GM18520 (cell line): Measurements from ENCODE around the gene PLLP.

Source experiments
- ATAC-seq: cut with Tn5 transposase; IDR thresholded peaks from one replicate; pipeline ENCODE4 v1.9.1; 2021; ENCODE audit not compliant: unreplicated experiment

Gene PLLP, protein sequence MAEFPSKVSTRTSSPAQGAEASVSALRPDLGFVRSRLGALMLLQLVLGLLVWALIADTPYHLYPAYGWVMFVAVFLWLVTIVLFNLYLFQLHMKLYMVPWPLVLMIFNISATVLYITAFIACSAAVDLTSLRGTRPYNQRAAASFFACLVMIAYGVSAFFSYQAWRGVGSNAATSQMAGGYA

GRCh38 chr16:57284209-57284951 lies at the start of gene PLLP:
TSS of gene PLLP (minus strand) at chr16:57284672. CDS start at chr16:57284540, 132 bp downstream.
- no peak for ATAC-seq

GRCh38 chr16:57333402-57333801 lies 48.9 kb upstream of the PLLP start:
- ATAC-seq: no peak

DNA sequence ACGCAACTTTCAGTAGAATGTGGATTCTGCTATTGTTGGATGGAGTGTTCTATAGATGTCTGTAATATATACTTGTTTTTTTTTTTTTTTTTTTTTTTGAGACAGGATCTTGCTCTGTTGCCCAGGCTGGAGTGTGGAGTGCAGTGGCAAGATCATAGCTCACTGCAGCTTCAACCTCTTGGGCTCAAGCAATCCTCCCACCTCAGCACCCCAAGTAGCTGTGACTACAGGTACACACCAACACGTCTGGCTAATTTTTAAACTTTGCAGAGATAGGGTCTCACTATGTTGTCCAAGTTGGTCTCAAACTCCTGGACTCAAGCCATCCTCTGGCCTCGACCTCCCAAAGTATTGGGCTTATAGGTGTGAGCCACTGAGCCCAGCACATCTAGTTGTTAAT lies 46.9 kb upstream of the PLLP start:
- ATAC-seq: no peak

DNA sequence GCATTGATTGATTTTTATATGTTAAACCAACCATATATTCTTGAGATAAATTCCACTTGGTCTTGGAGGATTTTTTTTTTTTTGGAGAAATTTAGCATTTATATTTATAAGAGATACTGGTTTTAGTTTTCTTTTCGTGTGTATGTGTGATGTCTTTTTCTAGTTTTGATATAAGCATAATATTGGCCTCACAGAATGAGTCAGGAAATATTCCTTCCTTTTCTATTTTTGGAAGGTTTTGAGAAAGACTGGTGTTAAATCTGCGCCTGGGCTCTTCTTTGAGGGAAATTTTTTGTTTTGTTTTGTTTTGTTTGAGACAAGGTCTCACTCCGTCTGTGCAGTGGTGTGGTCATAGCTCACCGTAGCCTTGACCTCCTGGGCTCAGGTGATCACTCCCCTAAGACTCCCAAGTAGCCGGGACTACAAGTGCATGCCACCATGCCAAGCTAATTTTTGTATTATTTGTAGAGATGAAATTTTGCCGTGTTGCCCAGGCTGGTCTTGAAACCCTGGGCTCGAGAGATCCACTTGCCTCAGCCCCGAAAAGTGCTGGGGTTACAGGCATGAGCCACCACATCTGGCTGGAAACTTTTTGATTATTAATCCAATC lies 45.4 kb upstream of the PLLP start:
- no peak for ATAC-seq

GRCh38 chr16:57325458-57325857 lies 41.0 kb upstream of the PLLP start:
- no peak for ATAC-seq

- ATAC-seq: no peak
Observed at GRCh38 chr16:57324749-57325148, 40.3 kb upstream of the PLLP start.

DNA sequence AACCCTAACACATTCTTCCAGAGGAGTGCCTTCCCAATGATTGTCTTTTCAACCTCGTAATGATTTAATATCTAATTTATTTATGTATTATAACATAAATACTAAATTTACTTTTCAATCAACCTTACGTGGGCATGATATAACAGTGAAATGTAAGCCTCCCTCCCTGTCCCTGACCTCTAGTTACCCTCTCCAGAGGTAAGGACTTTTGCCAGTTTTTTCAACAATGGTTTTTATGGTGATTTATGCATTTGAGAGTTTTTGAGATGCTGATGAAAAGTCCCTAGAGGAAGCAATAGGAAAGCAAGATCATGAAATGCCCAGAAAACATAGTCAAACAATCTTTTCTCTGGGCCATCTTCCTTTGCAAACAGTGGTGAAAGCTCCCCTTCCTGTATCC lies 35.2 kb upstream of the PLLP start:
- ATAC-seq: no peak

DNA sequence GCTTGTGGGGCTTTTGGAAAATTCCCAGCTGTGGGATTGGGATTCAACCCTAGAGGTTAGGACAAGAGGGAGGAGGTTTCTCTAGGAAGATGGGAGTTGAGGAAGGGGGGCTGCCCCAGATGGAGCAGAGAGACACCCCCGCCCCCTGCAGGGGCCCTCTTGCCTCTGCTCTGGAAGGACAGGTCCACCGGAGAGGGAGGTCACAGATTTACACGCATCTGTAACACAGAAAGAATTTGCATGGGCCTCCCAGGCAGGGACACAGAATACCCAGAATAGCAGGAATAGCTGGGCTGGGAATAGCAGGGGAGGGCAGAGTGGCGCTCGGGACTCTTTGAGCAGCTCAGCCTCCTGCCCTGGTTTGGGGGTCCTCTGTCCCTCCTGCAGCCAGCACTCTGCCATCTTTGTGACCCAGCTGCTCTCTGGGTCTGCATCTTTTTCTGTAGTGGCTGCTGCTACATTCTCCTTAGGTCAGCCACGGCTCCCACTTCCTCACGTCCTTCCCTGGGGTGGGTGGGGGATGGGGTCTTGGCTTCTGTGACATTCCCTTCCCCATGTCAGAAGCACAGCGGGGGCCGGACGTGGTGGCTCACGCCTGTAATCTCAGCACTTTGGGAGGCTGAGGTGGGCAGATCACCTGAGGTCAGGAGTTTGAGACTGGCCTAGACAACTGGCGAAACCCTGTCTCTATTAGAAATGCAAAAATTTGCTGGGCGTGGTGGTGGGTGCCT lies 33.9 kb upstream of the PLLP start:
- ATAC-seq: no peak

DNA sequence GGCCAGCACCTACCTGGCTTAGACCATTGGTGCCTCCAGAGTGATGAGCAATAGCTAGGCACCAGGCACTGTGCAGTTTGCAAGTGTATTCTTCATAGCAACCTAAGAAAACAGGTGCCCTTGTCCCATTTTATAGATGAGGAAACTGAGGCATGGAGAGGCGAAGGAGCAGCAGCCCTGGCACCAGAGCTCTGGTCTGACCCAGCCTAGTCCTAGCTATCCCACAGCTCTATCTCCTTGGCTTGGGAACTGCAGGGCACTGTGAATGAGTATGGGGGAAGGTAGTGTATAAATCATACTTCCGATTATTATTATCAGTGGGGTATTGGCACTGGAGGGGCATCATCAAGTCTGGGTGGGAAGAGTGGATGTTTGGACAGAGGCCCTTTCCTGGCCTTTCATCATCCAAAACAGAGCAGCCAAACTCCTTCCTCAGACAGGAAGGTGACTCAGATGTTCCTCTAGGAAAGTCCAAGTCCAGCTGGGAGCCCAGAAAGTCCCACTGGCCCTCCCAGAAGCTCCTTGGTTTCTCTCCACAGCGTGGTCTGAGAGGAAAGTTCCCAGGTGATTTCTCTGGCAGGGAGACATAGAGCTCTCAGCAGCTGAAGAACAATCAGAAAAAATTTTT lies 32.0 kb upstream of the PLLP start:
- no peak for ATAC-seq

DNA sequence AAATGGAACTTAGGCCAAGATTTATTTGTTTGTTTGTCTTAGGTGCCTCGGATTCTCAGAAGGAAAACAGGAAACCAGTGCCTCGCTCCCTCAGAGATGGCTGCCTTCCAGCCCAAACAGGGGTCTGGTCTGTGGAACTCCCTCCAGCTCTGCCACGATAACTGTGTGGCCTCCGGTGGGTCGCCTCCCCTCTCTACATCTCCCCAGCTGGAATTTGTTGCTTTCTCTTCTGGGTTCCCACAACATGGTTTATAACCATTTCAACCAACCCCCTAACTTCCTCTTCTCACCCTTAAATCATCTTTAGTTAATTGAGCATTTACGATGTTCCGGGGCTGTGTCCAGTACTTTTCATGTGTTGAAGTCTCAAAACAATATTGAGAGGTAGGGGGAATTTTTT lies 30.9 kb upstream of the PLLP start:
- ATAC-seq: no peak

DNA sequence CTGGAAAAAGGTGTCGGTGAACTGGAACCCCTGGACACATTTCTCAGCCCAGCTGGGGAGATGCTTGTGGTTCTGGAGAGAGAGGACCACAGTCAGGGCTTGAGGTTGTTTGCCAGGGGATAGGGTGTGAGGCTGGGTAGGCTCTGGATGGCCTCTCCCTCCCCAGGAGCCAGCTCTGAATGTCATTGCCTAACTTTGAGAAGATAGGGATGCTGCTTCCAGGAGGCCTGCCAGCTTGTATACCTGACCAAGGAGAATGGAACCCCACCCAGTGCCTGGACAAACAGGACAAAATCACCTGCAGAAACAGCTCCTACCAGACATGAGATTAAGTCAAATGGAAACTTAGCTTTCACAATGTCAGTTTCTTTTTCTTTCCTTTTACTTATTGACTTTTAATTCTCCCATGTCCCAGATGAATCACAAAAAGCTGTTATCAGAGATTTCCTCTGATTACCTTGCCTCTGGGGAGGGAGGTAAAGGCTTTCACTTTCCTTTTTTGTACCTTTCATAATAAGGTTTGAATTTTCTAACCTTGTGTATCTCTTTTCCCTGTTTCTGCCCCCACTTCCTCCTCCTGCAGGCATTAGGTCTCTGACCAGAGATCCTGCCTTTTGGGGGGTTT lies 29.8 kb upstream of the PLLP start:
- no peak for ATAC-seq

DNA sequence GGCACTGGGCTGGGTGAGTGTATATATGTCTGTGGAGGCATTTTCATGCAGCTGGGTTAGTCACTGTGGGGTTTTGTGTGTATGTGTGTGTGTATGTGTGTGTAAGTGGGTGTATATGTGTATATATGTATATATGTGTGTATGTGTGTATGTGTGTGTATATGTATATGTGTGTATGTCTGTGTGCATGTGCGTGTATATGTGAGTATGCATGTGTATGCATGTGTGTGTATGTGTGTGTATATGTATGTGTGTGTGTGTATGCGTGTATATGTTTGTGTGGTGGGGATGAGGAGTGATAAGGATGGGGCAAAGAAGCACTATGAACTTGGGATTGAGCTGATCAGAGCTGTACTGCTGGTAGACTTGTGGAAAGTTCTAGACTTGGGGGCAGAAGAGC lies 29.0 kb upstream of the PLLP start:
- ATAC-seq: no peak

- ATAC-seq: no peak
Observed at GRCh38 chr16:57310801-57311200, 26.3 kb upstream of the PLLP start.

DNA sequence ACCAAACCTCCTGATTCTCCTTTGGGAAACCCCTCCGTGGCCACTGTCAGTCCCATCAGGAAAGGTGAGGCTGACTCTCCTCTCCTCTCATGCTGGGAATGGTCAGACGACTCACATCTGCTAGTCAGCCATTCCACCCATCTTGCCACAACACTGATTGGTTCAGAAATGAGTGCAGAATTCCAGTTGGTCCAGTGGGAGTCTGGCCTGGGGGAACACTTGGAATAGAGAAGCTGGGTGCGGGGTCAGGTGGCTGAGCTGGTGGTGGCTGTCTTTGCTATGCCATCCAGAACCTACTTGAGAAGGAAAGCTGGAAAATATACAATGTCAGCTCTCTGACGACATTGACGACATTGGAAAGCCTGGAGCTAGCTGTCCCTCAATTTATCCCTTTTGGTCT lies 23.6 kb upstream of the PLLP start:
- ATAC-seq: no peak

GRCh38 chr16:57307365-57307764 lies 22.9 kb upstream of the PLLP start:
- ATAC-seq: no peak

DNA sequence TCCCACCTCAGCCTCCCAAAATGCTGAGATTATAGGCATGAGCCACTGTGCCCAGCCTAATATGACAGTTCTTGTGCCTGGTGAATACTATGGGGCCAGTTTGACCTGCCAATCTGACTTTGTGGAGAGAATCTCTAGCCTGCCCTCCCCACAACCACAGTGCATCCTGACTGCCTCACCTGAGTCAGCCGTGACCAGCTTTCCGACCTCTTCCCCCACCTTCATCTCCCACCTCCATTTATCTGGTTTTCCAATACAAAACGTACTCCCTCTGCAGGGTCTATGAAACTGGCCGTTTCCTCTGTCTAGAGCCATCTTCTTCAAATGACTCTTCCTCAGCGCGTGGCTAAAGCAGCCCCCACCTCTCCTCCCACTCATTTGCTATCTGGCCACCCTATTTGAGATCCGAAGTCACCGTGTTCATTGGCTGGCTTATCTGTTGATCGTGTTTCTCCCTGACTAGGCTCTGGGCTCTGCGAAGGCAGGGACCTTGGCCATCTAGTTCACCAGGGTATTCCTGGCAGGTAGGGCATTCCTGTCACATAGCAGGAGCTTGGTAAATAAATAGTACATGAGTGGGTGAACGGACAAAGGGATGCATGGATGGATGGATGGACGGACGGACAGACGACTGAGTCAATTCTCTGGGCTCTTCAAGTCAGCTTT lies 22.3 kb upstream of the PLLP start:
- ATAC-seq: no peak

DNA sequence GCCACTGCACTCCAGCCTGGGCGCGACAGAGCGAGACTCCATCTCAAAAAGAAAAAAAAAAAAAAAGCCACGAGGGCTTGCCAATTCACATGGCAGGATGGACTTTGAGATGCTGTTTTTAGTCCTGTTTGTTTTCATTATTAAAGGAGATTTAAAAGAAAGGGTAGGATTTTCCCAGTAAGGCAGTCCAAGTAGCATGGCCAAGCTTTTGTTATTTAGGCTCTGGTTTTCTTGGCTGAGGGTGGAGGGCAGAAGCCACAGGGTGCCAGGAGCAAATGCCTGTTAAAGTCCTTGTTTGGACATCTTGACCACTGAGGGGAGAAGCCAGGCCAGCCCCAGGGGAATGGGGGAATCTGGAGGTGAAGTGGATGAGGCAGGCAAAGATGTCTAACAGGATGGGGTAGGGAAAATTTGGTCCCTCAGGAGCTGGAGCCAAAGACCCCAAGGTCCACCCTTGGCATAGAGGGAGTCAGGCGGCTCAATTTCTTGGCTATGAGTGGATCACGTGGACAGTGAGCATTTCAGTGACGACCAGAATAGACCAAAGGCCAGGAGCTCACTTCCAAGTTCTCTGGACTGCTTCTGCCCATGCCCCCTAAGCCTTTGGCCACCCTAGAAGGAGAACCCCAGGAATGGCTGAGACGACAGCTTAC lies 20.8 kb upstream of the PLLP start:
- ATAC-seq: no peak

DNA sequence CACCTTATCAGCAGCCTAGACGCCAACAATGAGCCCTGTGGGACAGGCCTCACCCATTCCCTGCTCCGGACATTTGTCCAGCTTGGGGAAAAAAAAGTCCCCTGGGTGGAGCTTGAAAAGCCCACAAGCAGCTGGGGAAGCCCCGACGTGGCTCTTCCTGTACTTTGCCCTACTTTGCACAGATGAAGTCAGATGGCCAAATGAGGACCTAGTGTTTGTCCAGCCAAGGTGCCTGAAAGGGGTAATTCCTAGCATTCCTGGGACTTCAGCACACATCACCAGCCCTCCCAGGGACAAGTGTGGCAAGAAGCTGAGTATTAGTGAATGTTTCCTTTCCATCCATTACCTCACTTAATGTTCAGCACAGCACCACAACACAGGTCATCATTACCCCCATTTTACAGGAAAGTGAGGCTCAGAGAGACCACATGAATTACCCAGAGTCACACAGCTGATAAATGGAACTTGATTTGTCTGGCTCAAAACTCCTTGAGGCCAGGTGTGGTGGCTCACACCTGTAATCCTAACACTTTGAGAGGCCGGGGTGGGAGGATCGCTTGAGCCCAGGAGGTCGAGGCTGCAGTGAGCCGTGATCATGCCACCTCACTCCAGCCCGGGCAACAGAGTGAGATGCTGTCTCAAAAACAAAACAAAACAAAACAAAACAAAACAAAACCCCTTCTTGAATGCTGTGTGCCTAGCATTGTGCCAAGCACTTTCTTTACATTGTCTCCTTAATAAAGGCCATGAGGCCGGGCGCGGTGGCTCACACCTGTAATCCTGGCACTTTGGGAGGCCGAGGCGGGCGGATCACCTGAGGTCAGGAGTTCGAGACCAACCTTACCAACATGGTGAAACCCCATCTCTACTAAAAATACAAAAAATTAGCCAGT lies 19.9 kb upstream of the PLLP start:
- no peak for ATAC-seq

- ATAC-seq: no peak
Observed at GRCh38 chr16:57303910-57304168, 19.4 kb upstream of the PLLP start.
